ENCODE measurements around the gene GGT1.
"Not testable (repeated sequence)": the region's sequence is repeated elsewhere in the genome, so short reads cannot be mapped to it uniquely, and the experiment has no call there.

- TF ChIP-seq CTCF (IDR thresholded peaks at IDR 0.05); POLR2A (IDR thresholded peaks at IDR 0.05); POLR2AphosphoS5 (IDR thresholded peaks at IDR 0.05; ENCODE audit: insufficient read depth in 1 of 2, low read depth in 1 of 2): not testable (repeated sequence)
These were observed 766 bp upstream of the GGT1 start for GRCh38 chr22:24602105-24602749.

Data from vagina (tissue), 2 donors.